T-cell (primary cell): ENCODE results near the gene FGD5. TPM values are rescaled to one million over a fixed set of nuclear protein-coding genes. Genes with fewer than 3 reads are reported as not detected.
A peak's percentile ranks its signal among the peaks of the same experiment; 100 is the strongest.

ENCODE experiments used
- ATAC-seq, 4 experiments: fragments of 200-7000 bp in 3 of 4; fragments of 150-1000 bp in 1 of 4; cut with Tn5 transposase; replicated peaks in 1 of 4; 1 replicate in 3 of 4; 2 replicates in 1 of 4; pipeline ENCODE4 v1.10.0; 2021; ENCODE audit warnings: moderate library complexity in 3 of 4, mild to moderate bottlenecking in 2 of 4, moderate number of reproducible peaks in 1 of 4
- CTCF ChIA-PET, 2 donors: fragments of 300-600 bp; sonication (Branson Sonifier 250); formaldehyde crosslinking; loops; one replicate each; lab custom pipeline; 2022; ENCODE audit warnings: antibody characterized with exemption in 2 of 2; lab: Charles Lee
- POLR2A ChIA-PET, 2 donors: fragments of 300-600 bp; sonication (Branson Sonifier 250); formaldehyde crosslinking; loops; one replicate each; lab custom pipeline; 2022; ENCODE audit warnings: antibody characterized with exemption in 2 of 2; lab: Charles Lee
- DNase-seq, 35 experiments: peaks; one replicate each; pipeline versions ENCODE4 v3.0.0 to v3.0.0-alpha.2; 2013 to 2023
- H3K27ac ChIP-seq: one replicate; pipeline ENCODE4 v1.5.1; 2013; ENCODE audit warnings: low read length
- H3K27me3 ChIP-seq, 2 experiments: replicated peaks in 1 of 2; 1 replicate in 1 of 2; 2 replicates in 1 of 2; pipeline versions ENCODE4 v1.6.1 to v1.7.0; 2013; ENCODE audit warnings: low read length in 1 of 2, mixed read lengths in 1 of 2; ENCODE audit not compliant: control insufficient read depth in 2 of 2, insufficient read depth in 2 of 2; ENCODE audit errors: extremely low read depth in 1 of 2
- H3K36me3 ChIP-seq, 2 donors: 1 replicate in 1 of 2; 2 replicates in 1 of 2; pipeline versions ENCODE4 v1.6.1 to v1.7.0; 2013; ENCODE audit warnings: low read length in 1 of 2; ENCODE audit not compliant: control insufficient read depth in 2 of 2, insufficient read depth in 1 of 2; ENCODE audit errors: extremely low read depth in 1 of 2
- H3K4me1 ChIP-seq, 2 experiments: 1 replicate in 1 of 2; 2 replicates in 1 of 2; pipeline versions ENCODE4 v1.6.1 to v1.7.0; 2013; ENCODE audit warnings: low read length in 2 of 2, mixed read lengths in 1 of 2; ENCODE audit not compliant: insufficient read depth in 2 of 2, control insufficient read depth in 1 of 2; ENCODE audit errors: extremely low read depth in 1 of 2
- H3K4me3 ChIP-seq, 2 donors: 1 replicate in 1 of 2; 2 replicates in 1 of 2; pipeline versions ENCODE4 v1.5.1 to v1.7.0; 2013; ENCODE audit warnings: mild to moderate bottlenecking in 2 of 2, low read length in 1 of 2, moderate library complexity in 1 of 2; ENCODE audit not compliant: control insufficient read depth in 1 of 2; ENCODE audit errors: extremely low read depth in 1 of 2
- H3K9me3 ChIP-seq: 2 replicates; pipeline ENCODE4 v1.7.0; 2013
- H3K27ac Mint-ChIP-seq, 2 donors: one replicate each; pipeline ENCODE4 v1.8.0; 2020 to 2021; ENCODE audit warnings: mild to moderate bottlenecking in 2 of 2, mixed read lengths in 2 of 2
- H3K27me3 Mint-ChIP-seq, 2 donors: one replicate each; pipeline ENCODE4 v1.8.0; 2021 to 2022; ENCODE audit warnings: mixed read lengths in 2 of 2
- H3K36me3 Mint-ChIP-seq: one replicate; pipeline ENCODE4 v1.8.0; 2021; ENCODE audit warnings: mixed read lengths
- H3K4me1 Mint-ChIP-seq, 3 donors: one replicate each; pipeline ENCODE4 v1.8.0; 2020 to 2022; ENCODE audit warnings: mixed read lengths in 3 of 3, mild to moderate bottlenecking in 1 of 3
- H3K4me3 Mint-ChIP-seq, 3 donors: one replicate each; pipeline ENCODE4 v1.8.0; 2020 to 2022; ENCODE audit warnings: mild to moderate bottlenecking in 3 of 3, mixed read lengths in 3 of 3, moderate library complexity in 3 of 3
- H3K9me3 Mint-ChIP-seq, 3 donors: one replicate each; pipeline ENCODE4 v1.8.0; 2020 to 2022; ENCODE audit warnings: mixed read lengths in 3 of 3
- WGBS: methylation state at CpG from one replicate; pipeline ENCODE4 v1.1.5; 2013; ENCODE audit warnings: missing lambda C conversion rate; ENCODE audit not compliant: insufficient coverage; 5-methylcytosine and 5-hydroxymethylcytosine counted together
- total RNA-seq, 35 experiments: library from RNA in 6 of 35; stranded (reverse) in 6 of 35; fragments of 120-200 nt in 1 of 35; gene quantifications; one replicate each; pipeline versions ENCODE4 v1.2.1 to v1.2.4 and lab custom pipeline; 2013 to 2026

The FGD5 gene
- total RNA-seq, 5 donors from 2014 or later (not counting 1 experiment from before 2014, with no cell fraction given) = 0.13 to 0.53 (median 0.32) TPM; not detected in 2

GRCh38 chr3:14803981-14804834, 14.6 kb upstream of the FGD5 start:
- Histone ChIP-seq H3K27me3 (peaks cover 0 to 56% of the 10 kb centered on the region in 2 experiments), H3K4me1 (peaks cover 3 to 4% of the 10 kb centered on the region in 2 experiments), H3K4me3 (no peak overlapping the region), H3K9me3 (no peaks in the 10 kb centered on the region), H3K36me3 (no peaks in the 10 kb centered on the region), H3K27ac (no peak overlapping the region)
- CTCF ChIA-PET = no interaction called here
- Mint-ChIP-seq H3K36me3 (no peaks in the 10 kb centered on the region), H3K4me3 (peak overlapping the region in 1 of 3 donors; percentile 12), H3K4me1 (peaks cover 2 to 22% (median 21%) of the 10 kb centered on the region in 3 donors), H3K27ac (no peak overlapping the region), H3K9me3 (peaks cover 0 to 5% (median 0%) of the 10 kb centered on the region in 3 donors), H3K27me3 (peaks cover 23 to 41% of the 10 kb centered on the region in 2 donors)
- POLR2A ChIA-PET = no interaction called here
- ATAC-seq (no peak), DNase-seq (no peak)
- 45% methylated on average over 9 of the region's 12 CpGs for WGBS

GRCh38 chr3:14804835-14805780, 13.7 kb upstream of the FGD5 start:
- no peaks in the 10 kb centered on the region for H3K9me3 Mint-ChIP-seq
- Histone ChIP-seq H3K9me3 (no peaks in the 10 kb centered on the region), H3K4me3 (no peak overlapping the region), H3K36me3 (no peaks in the 10 kb centered on the region), H3K27ac (no peak overlapping the region), H3K4me1 (peaks cover 3 to 4% of the 10 kb centered on the region in 2 experiments), H3K27me3 (peaks cover 0 to 64% of the 10 kb centered on the region in 2 experiments)
- peak overlapping the region in 1 of 3 donors; percentile 12 for H3K4me3 Mint-ChIP-seq
- no peak overlapping the region for H3K27ac Mint-ChIP-seq
- H3K4me1 Mint-ChIP-seq = peaks cover 2 to 22% (median 21%) of the 10 kb centered on the region in 3 donors
- H3K36me3 Mint-ChIP-seq = no peaks in the 10 kb centered on the region
- ATAC-seq (no peak), DNase-seq (no peak)
- H3K27me3 Mint-ChIP-seq = peaks cover 21 to 49% of the 10 kb centered on the region in 2 donors
- ChIA-PET POLR2A (no interaction called here), CTCF (no interaction called here)
- 75% methylated on average over 5 of the region's 7 CpGs for WGBS

- Histone ChIP-seq H3K4me1 (peaks cover 3 to 4% of the 10 kb centered on the region in 2 experiments), H3K4me3 (no peak overlapping the region), H3K27me3 (peaks cover 0 to 64% of the 10 kb centered on the region in 2 experiments), H3K9me3 (no peaks in the 10 kb centered on the region), H3K27ac (no peak overlapping the region), H3K36me3 (no peaks in the 10 kb centered on the region)
- Mint-ChIP-seq H3K9me3 (no peaks in the 10 kb centered on the region), H3K4me1 (peaks cover 4 to 23% (median 22%) of the 10 kb centered on the region in 3 donors), H3K27me3 (peaks cover 21 to 50% of the 10 kb centered on the region in 2 donors), H3K36me3 (no peaks in the 10 kb centered on the region), H3K4me3 (no peak overlapping the region), H3K27ac (no peak overlapping the region)
- ATAC-seq (no peak), DNase-seq (no peak)
- ChIA-PET POLR2A (no interaction called here), CTCF (no interaction called here)
- WGBS = 35% methylated on average over 2 of the region's 4 CpGs
Measured at GRCh38 chr3:14805961-14806537, 12.7 kb upstream of the FGD5 start.

GRCh38 chr3:14806641-14807263, 12.0 kb upstream of the FGD5 start:
- Mint-ChIP-seq H3K9me3 (no peaks in the 10 kb centered on the region), H3K27me3 (peaks cover 28 to 57% of the 10 kb centered on the region in 2 donors), H3K4me3 (no peak overlapping the region), H3K27ac (no peak overlapping the region), H3K4me1 (peaks cover 7 to 29% (median 26%) of the 10 kb centered on the region in 3 donors), H3K36me3 (no peaks in the 10 kb centered on the region)
- ATAC-seq (peak in 1 of 4 experiments; percentile 15), DNase-seq (peak in 1 of 35 experiments; percentile 9)
- Histone ChIP-seq H3K27ac (no peak overlapping the region), H3K9me3 (no peaks in the 10 kb centered on the region), H3K27me3 (peaks cover 0 to 65% of the 10 kb centered on the region in 2 experiments), H3K36me3 (no peaks in the 10 kb centered on the region), H3K4me1 (peaks cover 3 to 8% of the 10 kb centered on the region in 2 experiments), H3K4me3 (no peak overlapping the region)
- WGBS = 69% methylated on average over 8 of the region's 8 CpGs
- ChIA-PET CTCF (no interaction called here), POLR2A (no interaction called here)

GRCh38 chr3:14808025-14808424, 10.7 kb upstream of the FGD5 start:
- H3K4me1 ChIP-seq = peaks cover 3 to 8% of the 10 kb centered on the region in 2 experiments
- Mint-ChIP-seq H3K36me3 (no peaks in the 10 kb centered on the region), H3K4me3 (no peak overlapping the region), H3K27ac (no peak overlapping the region), H3K9me3 (no peaks in the 10 kb centered on the region), H3K4me1 (peaks cover 7 to 29% (median 26%) of the 10 kb centered on the region in 3 donors), H3K27me3 (peaks cover 39 to 67% of the 10 kb centered on the region in 2 donors)
- ChIA-PET CTCF (no interaction called here), POLR2A (no interaction called here)
- H3K9me3 ChIP-seq = no peaks in the 10 kb centered on the region
- no peaks in the 10 kb centered on the region for H3K36me3 ChIP-seq
- peaks cover 0 to 66% of the 10 kb centered on the region in 2 experiments for H3K27me3 ChIP-seq
- ATAC-seq (no peak), DNase-seq (no peak)
- no peak overlapping the region for H3K4me3 ChIP-seq
- no peak overlapping the region for H3K27ac ChIP-seq
